Measurements from ENCODE around the gene CPLX4.
"Not testable (repeated sequence)": the region's sequence is repeated elsewhere in the genome, so short reads cannot be mapped to it uniquely, and the experiment has no call there.

Gene CPLX4

DNA sequence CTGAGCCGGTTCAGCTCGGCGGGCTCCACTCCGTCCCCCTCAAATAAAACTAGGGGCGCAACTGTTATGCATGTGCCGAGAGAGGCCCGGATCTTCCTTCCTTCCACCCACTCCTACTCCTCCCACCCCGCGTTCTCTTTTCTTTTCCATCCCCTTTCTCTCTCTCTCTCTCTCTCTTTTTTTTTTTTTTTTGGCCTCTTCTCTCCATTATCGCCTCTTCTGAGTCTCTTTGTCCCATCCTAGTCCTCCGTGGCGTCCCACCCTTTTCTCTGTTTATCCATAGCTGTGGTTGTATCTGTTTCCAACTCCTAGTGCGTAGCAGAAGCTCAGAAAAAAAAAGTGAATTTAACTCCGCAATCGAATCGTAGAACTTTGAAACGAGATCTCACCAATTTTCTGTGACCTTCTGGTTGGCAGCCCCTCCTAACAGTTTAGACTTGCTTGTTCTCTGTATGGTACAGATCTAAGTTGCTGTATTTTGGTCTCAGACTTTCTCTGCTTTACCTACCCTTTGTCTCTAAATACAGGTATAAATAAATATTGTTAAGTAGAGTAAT is 48.8 kb downstream of the CPLX4 start:
- no peak for DNase-seq (ENCODE audit: low spot score)

DNA sequence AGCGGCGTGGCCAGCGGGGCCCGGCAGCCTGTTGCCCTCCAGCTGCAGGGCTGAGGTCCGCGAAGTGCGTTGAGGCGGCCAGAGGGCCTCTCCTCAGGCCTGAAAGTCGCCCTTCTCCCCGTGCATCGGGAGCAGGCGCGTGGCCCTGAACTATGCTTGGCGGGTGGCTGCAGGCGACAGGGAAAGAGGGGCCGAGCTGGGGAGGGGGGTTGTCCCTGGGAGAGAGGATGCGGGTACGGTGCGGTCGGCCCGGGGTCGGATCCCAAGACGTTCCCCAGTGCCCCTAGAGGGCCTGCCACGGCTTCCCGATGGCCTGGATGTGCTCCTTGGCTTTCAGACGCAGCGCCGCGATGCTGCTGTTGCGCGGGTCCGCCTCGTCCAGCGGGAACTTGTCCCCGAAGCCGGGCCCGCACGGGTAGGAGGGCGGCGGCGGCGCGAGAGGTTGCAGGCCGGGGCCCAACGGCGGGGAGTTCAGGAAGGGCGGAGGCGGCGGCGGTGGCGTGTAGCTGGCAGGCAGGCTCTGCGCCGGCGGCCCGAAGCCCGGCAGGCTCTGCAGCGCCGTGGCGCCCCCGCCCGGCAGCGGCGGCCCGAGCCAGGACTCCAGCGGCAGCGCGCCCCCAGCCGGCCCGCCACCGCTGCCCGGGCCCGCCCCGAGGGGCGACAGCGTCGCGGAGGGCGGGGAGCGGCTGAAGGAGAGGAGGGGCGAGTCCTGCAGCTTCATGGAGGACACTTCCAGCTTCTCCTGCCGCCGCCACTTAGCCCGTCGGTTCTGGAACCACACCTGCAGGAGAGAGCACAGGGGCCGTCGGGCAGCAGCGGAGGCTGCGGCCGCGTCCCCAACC is 49.5 kb downstream of the CPLX4 start:
- no peak for DNase-seq (ENCODE audit: low spot score)

DNA sequence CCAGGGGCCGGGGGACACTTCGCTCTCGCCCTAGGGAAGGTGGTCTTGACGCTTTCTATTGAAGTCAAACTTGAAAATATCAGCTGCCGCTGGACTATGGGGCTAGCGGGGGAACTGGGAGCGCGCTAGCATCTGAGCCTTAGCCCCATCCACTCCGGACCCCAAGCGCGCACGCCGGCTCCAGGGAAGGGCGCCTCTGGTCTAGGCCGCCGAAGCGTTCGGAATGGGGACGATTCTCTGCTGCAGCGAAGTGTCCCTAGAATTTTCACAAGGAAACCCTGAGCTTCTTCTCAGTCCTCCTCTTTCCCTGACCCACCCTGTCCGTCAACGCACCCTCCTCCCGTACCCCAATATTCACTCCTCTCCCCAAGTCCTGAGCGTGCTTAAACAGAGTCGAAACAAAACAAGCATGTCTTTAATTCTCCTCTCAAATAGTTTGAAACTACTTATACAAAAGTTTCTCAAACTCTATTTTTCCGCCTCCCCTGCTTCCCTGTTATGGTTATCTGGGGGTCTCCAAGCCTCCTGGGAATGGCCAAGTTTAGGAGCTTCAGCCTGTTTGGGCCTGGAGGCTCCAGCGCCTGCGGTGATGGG is 50.2 kb downstream of the CPLX4 start:
- DNase-seq (ENCODE audit: low spot score): no peak

DNA sequence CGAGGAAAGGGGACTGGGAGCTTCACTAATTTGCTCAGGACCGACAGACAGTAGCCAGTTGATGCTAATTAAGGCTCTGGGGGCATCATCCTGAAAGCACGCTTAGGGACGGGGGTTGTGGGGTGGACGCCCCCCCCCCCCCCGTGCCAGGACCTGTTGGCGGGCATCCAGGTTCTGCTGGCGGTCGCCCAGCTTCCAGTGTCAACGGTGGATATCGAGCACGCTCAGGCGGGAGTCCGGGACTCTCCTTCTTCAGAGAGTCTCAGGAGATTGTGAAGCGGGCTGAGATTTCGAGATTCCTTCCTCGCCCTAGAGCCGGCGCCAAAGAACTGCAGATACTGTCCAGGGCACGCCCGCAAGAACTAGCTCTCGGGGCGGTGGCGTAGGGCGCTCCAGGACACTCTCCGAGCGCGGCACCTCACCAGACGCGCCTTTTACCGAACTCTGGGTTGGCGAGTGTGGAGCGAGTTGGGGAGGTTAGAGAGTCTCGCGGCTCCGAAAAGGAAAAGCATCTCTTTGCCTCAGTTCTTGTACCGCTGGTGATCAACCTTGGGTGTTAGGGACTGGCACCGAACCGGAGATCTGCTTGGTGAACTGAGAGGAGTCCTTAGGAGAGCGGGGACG is 50.8 kb downstream of the CPLX4 start:
- DNase-seq (ENCODE audit: low spot score): no peak

DNA sequence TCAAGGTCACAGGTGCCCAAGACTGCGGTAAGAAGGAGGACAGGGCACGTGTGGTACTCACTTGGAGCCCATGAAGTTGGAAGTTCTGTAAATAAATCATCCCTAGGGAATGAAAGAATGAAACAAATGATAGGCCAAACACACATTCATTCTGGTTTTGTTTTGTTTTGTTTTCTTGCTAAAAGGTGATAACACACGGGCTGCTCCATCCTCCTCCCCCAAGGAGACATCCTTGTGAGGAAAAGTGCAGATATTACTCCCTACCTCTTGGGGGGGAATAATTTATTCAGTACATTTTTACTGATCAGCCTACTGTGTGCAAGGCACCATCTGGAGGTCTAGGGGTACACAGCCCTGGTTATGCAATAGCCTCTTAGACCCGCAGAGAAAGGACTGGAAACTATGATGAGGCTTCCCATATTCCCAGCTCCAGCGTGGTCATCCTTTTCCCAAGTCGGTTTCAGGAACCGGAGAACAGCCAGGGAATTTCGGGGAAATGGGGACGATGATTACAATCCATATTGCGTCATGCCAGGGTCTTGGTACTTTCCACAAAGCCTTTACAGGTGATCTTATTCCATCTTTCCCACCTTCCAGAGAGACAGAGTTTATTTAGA is 51.5 kb downstream of the CPLX4 start:
- DNase-seq (ENCODE audit: low spot score): no peak

DNA sequence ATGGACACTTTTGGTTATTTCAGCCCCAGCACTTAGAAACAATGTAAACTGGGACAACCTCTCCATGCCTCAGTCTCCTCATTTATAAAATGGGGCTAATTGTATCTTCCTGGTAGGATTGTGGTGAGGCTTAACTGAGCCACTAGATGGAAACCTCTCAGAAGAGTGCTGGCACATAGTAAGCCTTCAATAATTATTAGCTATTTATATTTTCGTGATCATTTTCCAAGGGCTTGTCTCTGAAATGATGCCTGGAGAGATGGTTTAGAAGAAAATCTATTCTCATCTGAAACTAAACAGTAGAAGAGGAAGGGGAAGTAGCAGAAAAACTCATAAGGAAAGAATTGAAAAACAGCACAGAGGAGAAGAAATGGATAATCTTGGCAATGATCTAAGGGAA is 52.0 kb downstream of the CPLX4 start:
- no peak for DNase-seq (ENCODE audit: low spot score)

DNA sequence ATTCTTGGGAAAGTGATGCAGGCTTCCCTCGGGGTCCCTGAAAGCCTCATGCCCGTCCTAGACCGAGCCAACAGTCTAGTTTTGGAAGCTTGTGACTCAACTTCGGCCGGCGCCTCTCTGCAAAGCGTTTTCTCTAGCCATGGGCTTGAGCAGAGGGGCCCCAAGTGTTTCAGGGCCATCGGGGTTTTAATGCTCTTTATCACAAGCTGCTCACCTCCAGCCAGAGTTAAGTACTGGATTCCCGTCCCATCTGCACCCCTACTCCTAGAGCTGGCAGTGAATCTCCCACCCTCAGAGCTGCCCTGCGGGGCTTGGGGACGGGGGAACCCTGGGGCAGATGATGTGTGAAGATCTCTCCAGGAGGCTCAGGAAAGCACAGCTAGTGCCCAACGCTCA is 52.5 kb downstream of the CPLX4 start:
- DNase-seq (ENCODE audit: low spot score): no peak

DNA sequence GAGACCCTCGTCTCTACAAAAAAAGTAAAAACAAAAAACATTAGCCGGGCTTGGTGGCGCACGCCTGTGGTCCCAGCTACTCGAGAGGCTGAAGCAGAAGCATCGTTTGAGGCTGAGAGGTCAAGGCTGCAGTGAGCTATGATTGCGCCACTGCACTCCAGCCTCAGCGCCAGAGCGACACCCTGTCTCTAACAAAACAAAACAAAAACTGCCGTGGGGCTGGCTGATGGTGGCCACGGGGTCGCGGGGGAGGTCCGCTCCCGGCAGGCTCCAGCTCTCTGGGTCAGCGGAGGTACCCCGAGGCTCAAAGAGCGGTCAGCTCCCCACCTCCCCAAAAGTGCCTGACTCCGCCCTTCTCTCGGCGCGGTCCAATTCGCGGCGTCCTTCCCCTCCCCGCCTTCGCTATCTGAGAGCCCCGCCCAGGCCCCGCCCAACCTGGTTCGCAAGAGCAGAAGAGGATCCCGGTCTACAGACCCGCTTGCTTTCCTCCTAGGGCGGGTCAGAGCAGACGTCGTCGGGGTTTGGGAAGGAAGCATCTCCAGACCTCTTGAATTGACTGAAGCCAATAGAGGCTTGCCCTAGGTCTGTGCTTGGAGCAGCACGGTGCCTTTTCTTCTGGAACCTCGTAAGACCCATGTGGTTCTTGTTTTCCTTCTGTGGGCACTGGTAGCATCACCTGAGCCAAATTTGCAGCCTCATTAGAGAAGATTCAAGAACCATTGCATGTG is 53.0 kb downstream of the CPLX4 start:
- DNase-seq (ENCODE audit: low spot score): no peak

DNA sequence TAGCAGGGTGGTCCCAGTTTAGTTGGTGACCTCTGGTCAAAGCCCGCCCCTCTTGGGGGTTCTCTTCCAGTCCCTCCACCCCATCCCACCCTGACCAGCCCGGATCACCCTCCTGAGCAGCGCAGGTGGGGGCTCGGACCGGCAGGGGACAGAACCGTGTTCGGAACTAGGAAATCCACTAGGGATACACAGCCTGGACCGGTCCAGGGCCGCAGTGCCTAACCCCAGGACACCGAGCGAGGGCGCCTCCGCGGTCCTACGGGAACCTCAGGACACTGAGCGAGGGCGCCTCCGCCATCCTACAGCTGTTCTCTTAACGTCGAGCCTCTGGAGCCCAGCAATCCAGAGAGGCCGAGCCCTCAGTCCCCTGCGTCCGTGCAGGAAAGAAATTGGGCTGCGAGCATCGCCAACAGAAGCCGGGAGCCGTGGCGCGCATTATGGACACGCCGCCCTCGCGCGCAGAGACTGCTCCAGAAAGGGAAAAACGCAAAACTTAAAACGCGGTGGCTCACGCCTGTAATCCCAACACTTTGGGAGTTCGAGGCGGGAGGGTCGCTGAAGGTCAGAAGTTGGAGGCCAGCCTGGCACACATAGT is 53.7 kb downstream of the CPLX4 start:
- no peak for DNase-seq (ENCODE audit: low spot score)

DNA sequence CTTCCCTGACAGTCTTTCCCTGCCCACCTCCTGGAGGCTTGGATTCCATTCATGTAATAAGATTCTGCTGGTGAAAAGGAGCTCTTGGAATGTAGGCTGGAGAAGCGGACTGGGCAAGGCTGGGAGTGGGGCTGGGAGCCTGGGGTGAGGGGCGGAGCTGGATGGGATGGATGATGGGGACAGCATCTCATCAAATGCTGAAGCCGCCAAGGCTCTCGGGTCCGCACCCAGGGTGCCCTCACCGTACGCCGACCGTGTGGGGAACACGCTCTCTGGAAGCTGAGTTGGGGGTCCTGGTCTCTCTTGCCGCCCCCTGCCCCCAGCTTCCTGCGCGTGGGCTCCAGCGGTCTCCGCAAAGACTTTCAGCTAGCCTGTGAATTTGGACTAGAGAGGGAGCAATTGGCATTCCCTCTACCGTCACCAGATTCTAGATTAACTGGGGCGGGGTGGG is 54.3 kb downstream of the CPLX4 start:
- no peak for DNase-seq (ENCODE audit: low spot score)

DNA sequence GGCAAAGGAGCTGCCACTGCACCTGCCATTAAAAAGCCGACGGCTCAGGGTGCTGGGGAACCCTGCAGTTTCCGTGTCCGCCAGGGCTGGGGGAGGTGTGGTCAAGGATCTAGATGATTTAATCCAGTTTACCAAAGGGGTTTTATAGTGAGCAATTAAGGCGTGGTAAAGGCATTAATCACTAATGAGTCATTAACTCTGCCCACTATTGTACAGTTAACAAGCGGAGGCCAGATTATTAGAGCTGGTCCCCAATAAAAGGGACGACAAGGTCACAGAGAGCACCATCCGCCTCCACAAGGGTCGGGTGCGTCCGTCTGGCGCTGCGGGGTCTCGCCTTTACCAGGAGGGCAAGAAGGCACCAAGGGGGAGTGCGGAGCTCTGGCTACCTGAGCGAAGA is 54.8 kb downstream of the CPLX4 start:
- DNase-seq (ENCODE audit: low spot score): no peak

DNA sequence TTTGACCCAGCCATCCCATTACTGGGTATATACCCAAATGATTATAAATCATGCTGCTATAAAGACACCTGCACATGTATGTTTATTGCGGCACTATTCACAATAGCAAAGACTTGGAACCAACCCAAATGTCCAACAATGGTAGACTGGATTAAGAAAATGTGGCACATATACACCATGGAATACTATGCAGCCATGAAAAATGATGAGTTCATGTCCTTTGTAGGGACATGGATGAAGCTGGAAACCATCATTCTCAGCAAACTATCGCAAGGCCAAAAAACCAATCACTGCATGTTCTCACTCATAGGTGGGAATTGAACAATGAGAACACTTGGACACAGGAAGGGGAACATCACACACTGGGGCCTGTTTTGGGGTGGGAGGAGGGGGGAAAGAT is 56.2 kb downstream of the CPLX4 start:
- DNase-seq (ENCODE audit: low spot score): not testable (repeated sequence)

DNA sequence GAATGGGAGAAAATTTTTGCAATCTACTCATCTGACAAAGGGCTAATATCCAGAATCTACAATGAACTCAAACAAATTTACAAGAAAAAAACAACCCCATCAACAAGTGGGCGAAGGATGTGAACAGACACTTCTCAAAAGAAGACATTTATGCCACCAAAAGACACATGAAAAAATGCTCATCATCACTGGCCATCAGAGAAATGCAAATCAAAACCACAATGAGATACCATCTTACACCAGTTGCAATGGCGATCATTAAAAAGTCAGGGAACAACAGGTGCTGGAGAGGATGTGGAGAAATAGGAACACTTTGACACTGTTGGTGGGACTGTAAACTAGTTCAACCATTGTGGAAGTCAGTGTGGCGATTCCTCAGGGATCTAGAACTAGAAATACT is 56.6 kb downstream of the CPLX4 start:
- not testable (repeated sequence) for DNase-seq (ENCODE audit: low spot score)

DNA sequence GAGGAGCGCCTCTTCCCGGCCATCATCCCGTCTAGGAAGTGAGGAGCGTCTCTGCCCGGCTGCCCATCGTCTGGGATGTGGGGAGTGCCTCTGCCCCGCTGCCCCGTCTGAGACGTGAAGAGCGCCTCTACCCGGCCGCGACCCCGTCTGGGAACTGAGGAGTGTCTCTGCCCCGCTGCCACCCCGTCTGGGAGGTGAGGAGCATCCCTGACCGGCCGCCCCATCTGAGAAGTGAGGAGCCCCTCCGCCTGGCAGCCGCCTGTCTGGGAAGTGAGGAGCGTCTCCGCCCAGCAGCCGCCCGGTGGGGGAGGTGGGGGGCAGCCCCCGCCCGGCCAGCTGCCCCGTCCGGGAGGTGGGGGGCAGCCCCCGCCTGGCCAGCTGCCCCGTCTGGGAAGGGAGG is 63.0 kb downstream of the CPLX4 start:
- DNase-seq (ENCODE audit: low spot score): not testable (repeated sequence)

DNA sequence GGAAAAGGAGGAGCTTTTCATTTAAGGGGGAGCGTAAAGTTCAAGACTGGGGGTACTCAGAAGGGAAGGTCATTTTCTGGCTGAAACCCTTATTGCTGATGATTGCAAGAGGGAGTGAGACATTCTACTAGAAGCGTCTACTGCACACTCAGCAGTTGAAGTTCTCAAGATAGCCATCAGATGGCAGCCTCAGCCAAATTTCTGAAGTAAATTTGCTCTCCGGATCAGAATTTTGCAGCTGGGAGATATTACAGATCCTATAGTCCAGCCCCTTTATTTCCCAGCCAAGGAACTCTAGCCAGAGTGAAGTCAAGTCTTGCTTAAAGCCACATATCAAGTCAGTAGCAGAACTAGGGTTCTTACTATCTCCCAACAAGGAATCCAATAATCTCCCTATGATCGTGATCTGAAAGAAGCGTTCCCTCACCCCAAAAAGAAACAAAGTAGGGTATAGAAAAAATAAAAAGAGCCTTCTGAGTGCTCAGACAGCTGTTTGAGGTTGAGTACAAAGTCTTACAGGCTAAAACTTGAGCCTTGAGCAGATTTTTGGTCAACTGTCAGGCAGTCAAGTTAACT is 69.2 kb downstream of the CPLX4 start:
- no peak for DNase-seq (ENCODE audit: low spot score)

DNA sequence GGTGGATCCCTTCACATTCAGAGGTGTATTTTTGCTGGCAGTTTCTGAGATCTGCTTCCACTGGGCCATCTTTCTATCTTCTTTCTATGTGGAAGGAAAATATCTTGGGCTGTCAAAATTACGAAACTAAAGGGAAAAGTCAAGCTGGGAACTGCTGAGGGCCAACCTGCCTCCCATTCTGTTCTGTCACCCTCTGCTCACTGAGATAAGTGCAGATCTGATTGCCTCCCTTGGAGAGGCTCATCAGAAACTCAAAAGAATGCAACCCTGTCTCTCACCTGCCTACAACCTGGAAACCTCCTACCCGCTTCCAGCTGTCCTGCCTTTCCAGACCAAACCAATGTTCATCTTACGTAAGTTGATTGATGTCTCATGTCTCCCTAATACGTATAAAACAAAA is 71.7 kb downstream of the CPLX4 start:
- no peak for DNase-seq (ENCODE audit: low spot score)

Data from hematopoietic multipotent progenitor cell treated with erythropoietin and hydrocortisone succinate and interleukin-3 and kit ligand, for 17 days (in vitro differentiated cells).